Omental fat pad (tissue), 4 donors: ENCODE data around the gene MAML3. TPM values are rescaled to one million over a fixed set of nuclear protein-coding genes. Genes with fewer than 3 reads are reported as not detected.

ENCODE experiments used
- ATAC-seq: fragments of 150-250 bp; one replicate; pipeline ENCODE4 v1.9.1; 2016; ENCODE audit warnings: mild to moderate bottlenecking, moderate library complexity; ENCODE audit not compliant: low FRiP score
- DNase-seq: peaks from one replicate; pipeline ENCODE4 v3.0.0-alpha.2; 2019; ENCODE audit warnings: low spot score
- CTCF ChIP-seq, 3 donors: fragments of 450-650 bp; IDR thresholded peaks; one replicate each; pipeline ENCODE4 v1.5.1; 2016 to 2017; ENCODE audit warnings: antibody characterized with exemption in 3 of 3, mild to moderate bottlenecking in 3 of 3, moderate library complexity in 2 of 3
- total RNA-seq, 4 donors: library from RNA; depleted of rRNA; stranded (reverse); fragments of >200 nt; gene quantifications; one replicate each; pipeline ENCODE4 v1.1.0, GENCODE V29; 2016

MAML3 gene
- total RNA-seq, 4 donors from 2014 or later, result 4.8 to 12.8 (median 11.7) TPM

DNA sequence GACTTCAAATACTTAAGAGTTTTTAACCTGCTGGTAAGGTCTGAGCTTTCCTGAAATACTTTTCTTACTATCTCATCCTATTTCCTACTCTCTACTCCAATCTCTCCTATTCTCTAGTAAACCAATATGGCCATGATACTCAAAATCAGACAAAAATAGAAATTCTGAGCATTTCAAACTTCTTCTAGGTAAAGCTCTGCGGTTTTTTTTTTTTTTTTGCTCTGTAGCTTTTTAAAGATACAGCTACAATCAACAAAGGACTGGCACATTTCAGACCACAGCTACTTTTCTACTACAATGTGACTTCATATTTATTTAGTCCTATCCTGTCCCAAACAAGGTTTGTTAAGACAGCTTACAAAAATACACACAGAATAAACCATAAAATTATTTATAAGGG is 31.1 kb downstream of the MAML3 start:
- TF ChIP-seq CTCF (IDR thresholded peaks at IDR 0.05), result no peak
- no peak for DNase-seq
- ATAC-seq, result no peak

DNA sequence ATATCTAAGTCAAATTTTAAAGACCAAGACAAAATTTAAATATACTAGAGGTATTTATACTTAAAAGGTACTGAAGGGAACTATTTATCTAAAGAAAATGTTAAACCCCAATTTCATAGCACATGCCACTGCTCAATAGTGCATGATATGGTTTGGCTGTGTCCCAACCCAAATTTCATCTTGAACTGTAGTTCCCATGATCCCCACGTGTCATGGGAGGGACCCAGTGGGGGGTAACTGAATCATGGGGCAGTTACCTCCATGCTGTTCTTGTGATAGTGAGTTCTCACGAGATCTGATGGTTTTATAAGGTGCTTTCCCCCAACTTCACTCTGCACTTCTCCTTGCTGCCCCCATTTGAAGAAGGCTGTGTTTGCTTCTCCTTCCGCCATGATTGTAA is 32.3 kb downstream of the MAML3 start:
- DNase-seq, result no peak
- TF ChIP-seq CTCF (IDR thresholded peaks at IDR 0.05), result no peak
- no peak for ATAC-seq

- no peak for ATAC-seq
- DNase-seq, result no peak
- no peak for TF ChIP-seq CTCF (IDR thresholded peaks at IDR 0.05)
Measured at GRCh38 chr4:140118931-140119640, 34.9 kb downstream of the MAML3 start.

GRCh38 chr4:140117947-140118346 is 36.0 kb downstream of the MAML3 start:
- ATAC-seq (no peak), DNase-seq (no peak)
- TF ChIP-seq CTCF (IDR thresholded peaks at IDR 0.05), result no peak

DNA sequence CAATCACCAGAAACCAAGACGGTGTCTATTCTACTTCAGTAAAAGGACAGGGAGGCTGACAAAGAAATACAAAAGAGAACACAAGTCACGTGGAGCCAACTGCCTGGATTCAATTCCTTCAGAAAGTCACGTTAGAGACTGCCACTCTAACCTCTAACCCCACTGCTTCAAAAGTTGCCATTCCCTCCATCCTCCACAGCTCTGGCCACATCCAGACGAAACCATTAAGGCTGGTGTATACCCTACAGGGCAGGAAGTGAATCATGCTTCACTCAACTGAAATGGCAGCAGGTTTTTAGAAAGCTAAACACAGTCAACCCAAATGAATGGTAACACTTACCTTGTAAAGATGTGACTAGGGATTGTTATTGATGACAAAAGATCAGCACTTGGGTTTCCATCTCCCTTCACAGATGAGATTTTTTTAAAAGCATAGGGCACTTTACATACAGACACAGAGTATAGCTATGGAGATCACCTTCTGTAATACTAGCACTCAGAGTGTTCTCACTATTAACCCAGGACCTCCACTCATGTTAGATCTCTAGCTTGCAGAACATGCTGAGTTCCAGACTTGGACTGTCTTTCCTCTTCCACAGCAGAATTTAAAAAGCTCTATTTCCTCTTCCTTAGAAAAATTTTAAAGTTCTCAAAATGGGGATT is 37.4 kb downstream of the MAML3 start:
- no peak for TF ChIP-seq CTCF (IDR thresholded peaks at IDR 0.05)
- DNase-seq (no peak), ATAC-seq (no peak)

- ATAC-seq, result no peak
Measured at GRCh38 chr4:140115140-140115539, 38.8 kb downstream of the MAML3 start.

More at GRCh38 chr4:140115140-140115539, 38.8 kb downstream of the MAML3 start:
- no peak for DNase-seq
- no peak for TF ChIP-seq CTCF (IDR thresholded peaks at IDR 0.05)
